Measurements from ENCODE around the gene RETREG3.

Gene RETREG3

DNA sequence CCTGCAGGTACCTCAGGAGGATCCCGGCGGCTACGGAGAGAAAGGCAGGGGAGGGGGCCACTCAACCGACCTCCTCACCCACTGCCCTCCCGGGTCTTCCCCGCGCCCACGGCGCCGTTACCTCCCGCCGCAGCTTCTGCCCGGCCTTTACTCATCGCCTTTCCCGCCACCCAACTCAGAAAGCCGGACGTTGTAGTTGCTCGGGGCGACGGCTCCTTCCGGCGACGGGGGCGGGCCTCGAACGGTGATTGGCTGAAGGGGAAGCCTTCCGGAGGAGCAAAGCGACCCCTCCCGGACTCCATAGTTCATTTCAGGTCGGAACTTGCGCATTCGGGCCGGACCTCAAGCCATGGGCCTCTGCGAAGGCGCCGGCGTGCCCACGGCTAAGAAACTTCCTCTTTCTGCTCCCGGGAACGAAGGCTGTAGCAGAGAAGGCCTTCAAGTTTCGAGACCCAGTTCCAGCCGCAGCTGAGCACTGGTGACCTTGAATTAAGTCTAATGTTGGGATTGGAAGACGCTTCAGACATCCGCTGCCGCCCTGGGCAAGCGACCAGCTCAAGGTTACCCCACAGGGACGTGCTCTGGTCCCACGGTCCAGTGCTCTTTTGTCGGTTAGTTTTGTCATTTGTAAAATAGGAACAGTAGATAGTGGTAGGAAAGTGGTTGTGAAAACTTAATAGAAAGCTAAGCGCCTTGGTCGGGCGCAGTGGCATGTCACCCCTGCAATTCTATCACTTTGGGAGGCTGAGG is 31.5 kb downstream of the RETREG3 start, which contains the start of gene PSMC3IP:
TSS of gene PSMC3IP (minus strand) at position 198 of the 750 bp plus-strand sequence. CDS start at position 155, 43 bp downstream.
- peak within 1 kb of the TSS; percentile 88 for H3K4me3 ChIP-seq (ENCODE audit: low read depth, low read length)
- TF ChIP-seq, protein P1, sequence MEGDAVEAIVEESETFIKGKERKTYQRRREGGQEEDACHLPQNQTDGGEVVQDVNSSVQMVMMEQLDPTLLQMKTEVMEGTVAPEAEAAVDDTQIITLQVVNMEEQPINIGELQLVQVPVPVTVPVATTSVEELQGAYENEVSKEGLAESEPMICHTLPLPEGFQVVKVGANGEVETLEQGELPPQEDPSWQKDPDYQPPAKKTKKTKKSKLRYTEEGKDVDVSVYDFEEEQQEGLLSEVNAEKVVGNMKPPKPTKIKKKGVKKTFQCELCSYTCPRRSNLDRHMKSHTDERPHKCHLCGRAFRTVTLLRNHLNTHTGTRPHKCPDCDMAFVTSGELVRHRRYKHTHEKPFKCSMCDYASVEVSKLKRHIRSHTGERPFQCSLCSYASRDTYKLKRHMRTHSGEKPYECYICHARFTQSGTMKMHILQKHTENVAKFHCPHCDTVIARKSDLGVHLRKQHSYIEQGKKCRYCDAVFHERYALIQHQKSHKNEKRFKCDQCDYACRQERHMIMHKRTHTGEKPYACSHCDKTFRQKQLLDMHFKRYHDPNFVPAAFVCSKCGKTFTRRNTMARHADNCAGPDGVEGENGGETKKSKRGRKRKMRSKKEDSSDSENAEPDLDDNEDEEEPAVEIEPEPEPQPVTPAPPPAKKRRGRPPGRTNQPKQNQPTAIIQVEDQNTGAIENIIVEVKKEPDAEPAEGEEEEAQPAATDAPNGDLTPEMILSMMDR (conservative IDR thresholded peaks at IDR 0.05; ENCODE audit: low read depth, low read length): peak; percentile 46
- peak; percentile 96 for DNase-seq (ENCODE audit: low read depth)

DNA sequence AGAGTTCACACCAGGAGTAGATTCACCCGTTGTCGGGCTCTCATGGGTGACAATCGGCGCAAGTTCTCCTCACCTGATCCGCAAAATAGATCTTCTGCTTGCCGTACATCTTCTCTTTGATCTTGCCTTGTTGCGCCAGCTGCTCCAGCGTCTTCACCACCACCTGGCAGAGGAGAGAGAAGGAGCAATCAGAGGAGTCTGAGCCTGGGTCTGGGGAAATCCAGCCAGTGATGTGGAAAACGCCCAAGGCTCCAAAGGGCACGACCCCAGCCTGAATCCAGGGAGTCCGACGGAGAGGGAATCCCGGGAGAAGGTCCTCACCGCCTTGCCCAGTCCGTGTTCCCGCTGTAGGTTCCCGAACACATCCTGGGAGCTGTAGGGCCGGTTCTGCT is 32.0 kb downstream of the RETREG3 start:
- no peak for DNase-seq (ENCODE audit: low read depth)
- TF ChIP-seq, protein P1 (conservative IDR thresholded peaks at IDR 0.05; ENCODE audit: low read depth, low read length): no peak
- H3K4me3 ChIP-seq (ENCODE audit: low read depth, low read length): peak overlapping the region; percentile 88

DNA sequence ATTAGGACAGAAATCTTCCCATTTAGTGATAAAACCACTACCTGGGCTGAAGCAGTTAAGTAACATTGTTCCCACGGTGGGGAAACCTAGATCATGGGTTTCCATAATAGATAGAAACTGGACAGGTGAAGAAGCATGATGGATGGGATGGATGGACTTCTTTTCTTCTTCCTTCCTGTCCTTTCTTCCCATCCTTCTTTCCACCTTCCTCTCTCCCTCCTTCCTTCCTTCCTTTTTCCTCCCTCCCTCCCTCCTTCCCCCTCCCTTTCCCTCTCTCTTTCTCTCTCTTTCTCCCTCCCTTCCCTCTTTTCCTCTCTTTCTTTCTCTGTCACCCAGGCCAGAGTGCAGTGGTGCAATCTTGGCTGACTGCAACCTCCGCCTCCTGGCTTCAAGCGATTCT is 34.7 kb downstream of the RETREG3 start:
- TF ChIP-seq, protein P1 (conservative IDR thresholded peaks at IDR 0.05; ENCODE audit: low read depth, low read length): no peak
- H3K4me3 ChIP-seq (ENCODE audit: low read depth, low read length): no peak overlapping the region
- no peak for DNase-seq (ENCODE audit: low read depth)

DNA sequence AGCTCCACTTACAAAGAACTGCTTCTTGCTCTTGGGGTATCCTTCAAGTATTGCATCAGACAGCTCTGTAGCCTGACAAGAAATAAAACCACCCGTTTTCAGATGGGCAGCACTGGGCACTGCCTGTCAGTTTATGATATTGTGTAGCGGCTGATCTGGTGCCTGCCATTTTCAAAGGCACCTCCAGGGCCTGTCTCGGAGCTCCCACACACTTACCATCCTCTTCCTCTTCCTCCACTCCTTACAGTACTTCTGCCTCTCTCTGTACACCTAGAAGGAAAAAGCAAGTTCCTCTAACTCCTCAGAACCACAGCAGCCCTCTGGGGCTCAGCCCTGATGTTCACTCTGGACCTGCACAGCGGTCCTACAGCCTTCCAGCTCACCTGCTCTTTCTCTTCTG is 36.1 kb downstream of the RETREG3 start:
- TF ChIP-seq, protein P1 (conservative IDR thresholded peaks at IDR 0.05; ENCODE audit: low read depth, low read length): no peak
- DNase-seq (ENCODE audit: low read depth): no peak
- no peak overlapping the region for H3K4me3 ChIP-seq (ENCODE audit: low read depth, low read length)

DNA sequence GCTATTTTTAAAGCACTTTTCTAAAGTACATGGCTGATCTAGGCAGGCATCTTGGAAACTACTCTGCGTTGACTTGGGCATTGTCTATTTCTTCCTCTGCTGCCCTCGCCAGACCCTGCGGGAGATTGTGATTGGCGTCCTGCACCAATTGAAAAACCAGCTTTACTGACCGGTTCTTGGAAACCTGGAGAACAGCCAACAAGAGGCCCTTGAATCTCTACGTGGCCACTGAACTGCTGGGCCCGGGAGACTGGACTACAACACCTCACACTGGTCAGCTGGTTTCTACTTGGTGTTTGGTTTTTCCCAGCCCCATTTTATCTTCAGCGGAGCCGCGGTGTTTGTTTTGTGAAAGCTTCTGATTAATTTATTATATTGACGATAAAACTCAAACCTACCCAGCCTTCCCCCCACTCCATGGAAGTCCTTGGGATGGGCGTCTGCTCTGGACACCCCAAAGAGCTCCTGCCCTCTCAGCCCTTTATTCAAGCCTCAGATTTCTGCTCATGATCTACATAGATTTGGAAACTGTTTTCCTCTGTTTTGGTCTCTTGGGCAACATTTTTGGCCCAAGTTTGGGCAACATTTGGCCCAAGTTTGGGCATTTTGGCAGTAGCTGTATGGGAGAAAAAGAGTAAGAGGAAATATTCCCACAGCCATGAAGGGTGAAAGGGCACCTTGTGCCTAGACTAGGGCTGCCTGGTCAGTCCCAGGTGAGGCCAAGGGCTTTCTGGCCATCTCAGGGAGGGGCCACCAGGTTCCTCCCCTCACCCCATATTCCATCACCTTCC is 37.5 kb downstream of the RETREG3 start:
- H3K4me3 ChIP-seq (ENCODE audit: low read depth, low read length): no peak overlapping the region
- TF ChIP-seq, protein P1 (conservative IDR thresholded peaks at IDR 0.05; ENCODE audit: low read depth, low read length): no peak
- DNase-seq (ENCODE audit: low read depth): no peak

DNA sequence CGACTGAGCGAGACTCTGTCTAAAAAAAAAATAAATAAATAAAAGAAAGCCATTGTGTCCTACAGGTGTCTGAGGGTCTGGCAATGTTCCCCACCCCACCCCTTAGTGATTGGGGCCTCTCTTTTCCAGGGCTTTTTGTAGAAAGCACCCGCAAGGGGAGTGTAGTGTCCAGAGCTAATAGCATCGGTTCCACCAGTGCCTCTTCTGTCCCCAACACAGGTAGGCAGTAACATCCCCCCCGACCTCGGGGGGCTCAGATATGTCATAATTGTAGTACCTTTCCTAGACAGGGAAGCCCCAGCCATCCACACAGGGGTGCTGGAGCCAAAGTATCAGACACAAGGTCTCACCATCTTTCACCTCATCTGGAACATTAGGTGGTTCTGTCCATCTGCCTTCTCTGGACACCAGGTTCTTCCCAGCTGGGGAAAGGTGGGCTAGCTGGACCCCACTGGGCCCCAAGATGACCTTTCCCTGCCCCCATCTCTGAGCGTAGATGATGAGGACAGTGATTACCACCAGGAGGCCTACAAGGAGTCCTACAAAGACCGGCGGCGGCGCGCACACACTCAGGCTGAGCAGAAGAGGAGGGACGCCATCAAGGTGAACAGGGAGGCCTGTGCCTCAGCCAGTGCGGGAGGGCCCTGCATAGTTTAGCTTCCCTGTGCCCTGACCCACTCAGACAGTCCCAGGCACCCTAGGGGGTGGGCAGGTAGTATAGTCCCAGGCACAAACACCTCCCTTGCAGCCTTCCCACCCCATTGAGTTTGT is 40.6 kb downstream of the RETREG3 start:
- TF ChIP-seq, protein P1 (conservative IDR thresholded peaks at IDR 0.05; ENCODE audit: low read depth, low read length): no peak
- no peak for DNase-seq (ENCODE audit: low read depth)
- no peak overlapping the region for H3K4me3 ChIP-seq (ENCODE audit: low read depth, low read length)
